ENCODE results near the gene SERPIND1.

SERPIND1 gene

DNA sequence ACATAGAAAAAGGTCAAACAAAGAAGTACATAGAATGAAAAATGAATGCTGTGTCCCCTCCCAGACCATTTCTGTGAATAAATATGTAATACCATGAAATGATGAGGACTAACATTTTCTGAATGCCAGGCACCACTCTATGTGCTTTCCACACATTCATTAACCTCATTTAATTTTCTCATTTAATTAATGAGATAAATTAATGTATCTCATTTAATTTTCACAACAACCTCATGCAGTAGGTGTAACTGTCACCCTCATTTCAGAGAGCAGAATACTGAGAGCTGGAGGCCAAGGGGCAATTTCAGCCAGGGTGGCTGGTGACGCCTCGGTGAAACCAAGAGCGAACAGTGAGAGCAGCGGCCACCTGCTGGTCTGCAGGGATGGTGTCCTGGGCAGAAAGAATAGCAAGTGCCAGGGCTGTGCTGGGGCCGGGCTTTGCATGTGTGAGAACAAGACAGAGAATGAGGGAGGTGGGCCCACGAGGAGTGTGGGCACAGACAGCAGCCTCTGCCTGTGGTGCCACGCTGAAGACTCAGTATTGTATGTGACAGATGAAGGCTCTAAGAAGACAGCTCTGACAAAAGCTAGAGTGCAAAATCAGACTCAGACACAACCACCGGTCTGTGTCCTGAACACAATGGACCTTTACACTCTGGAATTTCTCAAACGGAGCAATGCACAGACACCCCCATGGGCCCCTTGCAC, 1.8 kb upstream of the SERPIND1 start:
- no peak for DNase-seq (ENCODE audit: low read depth)

DNA sequence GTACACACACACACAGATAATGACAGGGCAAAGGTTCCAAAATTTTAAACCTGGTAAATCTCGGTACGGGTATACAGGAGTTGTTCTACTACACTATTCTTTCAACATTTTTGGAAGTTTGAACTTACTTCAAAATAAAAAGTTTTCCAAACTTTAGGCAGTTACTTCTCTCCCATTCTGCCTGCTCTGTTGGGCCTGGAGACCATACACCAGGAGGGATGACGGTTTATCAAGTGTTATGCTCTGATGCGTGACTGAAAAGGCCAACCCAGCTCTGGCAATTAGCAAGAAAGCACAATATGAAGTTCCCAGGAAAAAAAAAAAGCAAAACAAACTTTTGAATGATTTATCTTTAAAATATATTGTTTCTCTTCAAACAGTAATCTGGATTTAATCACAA, 969 bp downstream of the SERPIND1 start:
- DNase-seq (ENCODE audit: low read depth) = no peak

DNA sequence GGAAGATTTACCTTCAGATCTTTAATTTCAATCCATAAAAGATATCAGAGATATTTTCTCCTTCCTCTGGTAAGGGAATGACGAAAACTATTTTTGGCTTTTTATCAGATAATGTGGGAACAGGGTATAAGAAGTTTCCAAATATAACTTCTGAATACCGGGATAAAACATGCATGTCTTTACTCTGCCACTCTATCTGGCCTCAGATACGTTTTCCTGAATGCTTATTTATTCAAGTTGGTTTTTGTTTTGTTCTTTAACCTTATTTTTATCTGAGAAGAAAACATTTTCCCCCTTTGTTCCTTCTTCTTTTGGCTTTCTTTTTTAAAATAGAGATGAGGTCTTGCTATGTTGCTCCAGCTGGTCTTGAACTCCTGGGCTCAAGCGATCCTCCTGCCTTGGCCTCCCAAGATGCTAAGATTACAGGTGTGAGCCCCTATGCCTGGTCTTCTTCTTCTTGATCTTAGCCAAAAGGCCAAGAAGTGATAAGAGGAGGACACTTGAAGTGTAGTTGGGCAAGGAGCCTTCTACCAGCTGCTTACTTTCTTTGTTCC, 1.5 kb downstream of the SERPIND1 start:
- no peak for DNase-seq (ENCODE audit: low read depth)

DNA sequence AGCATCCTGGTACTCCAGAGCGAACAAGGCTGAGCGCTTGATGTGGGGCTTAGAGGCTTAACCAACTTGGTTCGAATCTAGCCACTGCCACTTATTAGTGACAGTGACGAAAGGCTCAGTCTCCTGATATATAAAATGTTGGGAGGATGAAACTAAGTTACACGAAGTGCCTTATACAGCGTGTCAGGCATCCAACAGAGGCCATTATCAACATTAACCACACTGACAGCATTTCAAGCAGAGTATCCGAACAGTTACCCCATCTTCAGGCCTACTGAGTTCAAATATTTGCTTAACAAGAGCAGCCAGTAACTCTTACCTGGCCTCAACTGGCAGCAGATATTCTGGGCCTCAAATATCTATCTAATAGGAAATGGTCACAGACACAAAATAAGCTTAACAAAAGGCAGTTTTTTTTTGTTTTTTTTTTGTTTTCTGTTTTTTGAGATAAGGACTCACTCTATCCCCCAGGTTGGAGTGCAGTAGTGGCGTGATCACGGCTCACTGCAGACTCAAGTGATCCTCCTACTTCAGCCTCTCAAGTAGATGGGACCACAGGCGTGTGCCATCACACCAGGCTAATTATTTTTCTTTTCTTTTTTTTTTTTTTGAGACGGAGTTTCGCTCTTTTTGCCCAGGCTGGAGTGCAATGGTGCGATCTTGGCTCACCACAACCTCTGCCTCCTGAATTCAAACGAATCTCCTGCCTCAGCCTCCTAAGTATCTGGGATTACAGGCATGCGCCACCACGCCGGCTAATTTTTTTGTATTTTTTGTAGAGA, 2.9 kb downstream of the SERPIND1 start:
- DNase-seq (ENCODE audit: low read depth) = no peak

DNA sequence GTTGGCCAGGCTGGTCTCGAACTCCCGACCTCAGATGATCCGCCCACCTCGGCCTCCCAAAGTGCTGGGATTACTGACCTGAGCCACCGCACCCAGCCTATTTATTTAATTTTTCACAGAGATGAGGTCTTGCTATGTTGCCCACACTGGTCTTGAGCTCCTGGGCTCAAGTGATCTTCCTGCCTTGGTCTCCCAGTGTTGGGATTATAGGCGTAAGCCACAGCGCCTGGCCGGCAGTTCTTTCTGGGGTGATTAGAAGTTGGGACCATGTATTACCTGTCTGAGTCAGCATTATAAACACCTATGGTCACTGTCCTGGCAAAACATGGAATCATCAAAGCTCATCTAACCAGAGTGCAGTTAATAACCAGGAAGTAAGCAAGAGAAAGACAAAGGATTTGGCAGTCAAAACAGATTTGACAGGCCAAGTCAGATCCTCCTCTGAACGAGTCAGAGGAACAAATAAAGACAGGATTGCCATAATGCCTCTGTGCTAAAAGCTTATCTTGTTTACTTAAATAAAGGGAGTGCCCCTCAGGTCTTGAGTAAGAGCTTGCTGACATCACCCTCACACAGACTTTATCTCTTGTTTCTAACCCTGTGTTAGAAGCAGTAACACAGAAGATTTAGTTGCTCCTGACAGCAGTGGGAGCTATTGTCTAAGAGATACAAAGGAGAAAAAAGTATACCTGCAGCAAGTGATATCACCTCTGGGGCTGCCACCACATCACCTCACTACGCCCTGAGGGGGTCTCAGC, 3.7 kb downstream of the SERPIND1 start:
- no peak for DNase-seq (ENCODE audit: low read depth)

DNA sequence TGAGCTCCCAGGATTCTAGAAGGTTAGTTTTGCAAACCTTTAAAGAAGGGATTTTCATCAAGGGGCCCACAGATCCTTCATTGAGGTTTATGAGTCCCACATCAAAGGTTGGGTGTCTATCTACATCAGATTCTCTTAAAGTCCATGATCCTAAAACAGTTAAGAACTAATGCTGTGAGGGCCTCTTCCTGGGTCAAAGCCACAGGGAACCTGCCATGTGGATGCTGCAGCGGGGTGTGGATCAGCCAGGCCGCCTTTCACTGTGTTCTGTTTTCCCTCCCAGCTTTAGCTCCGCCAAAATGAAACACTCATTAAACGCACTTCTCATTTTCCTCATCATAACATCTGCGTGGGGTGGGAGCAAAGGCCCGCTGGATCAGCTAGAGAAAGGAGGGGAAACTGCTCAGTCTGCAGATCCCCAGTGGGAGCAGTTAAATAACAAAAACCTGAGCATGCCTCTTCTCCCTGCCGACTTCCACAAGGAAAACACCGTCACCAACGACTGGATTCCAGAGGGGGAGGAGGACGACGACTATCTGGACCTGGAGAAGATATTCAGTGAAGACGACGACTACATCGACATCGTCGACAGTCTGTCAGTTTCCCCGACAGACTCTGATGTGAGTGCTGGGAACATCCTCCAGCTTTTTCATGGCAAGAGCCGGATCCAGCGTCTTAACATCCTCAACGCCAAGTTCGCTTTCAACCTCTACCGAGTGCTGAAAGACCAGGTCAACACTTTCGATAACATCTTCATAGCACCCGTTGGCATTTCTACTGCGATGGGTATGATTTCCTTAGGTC, 5.3 kb downstream of the SERPIND1 start:
- no peak for DNase-seq (ENCODE audit: low read depth)

DNA sequence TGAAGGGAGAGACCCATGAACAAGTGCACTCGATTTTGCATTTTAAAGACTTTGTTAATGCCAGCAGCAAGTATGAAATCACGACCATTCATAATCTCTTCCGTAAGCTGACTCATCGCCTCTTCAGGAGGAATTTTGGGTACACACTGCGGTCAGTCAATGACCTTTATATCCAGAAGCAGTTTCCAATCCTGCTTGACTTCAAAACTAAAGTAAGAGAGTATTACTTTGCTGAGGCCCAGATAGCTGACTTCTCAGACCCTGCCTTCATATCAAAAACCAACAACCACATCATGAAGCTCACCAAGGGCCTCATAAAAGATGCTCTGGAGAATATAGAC, 5.9 kb downstream of the SERPIND1 start:
- no peak for DNase-seq (ENCODE audit: low read depth)

DNA sequence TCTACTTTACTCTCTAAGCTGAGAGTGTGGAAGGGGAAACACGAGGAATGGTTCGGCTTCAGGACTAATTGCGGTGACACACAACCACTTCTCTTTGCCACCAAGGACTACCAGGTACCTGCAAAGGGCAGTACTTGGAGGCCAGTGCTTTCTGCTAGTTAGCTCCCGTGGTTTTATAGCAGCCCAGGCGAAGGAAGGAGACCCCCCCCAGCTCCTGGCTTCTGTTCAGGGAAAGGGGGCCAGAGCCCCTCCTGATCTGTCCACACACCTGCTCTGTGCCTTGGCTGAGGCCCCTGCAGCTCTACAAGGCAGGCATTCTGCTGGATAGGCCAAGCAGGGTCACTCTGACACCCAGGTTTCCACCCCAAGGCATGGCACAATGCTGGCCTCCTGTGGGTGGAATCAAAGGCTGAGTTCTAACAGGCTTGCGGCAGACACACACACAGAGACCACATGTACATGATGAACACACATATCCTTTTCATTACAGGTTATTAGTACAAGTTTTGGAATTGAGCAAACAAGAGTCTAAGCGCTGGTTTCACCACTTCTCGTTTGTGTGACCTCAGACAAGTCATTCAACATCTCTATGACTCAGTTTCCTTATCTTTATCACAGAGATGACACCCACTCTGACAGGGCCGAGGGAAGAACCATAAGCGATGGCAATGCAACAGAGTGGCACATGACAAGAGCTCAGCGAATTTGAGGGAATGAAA, 7.5 kb downstream of the SERPIND1 start:
- DNase-seq (ENCODE audit: low read depth) = no peak

DNA sequence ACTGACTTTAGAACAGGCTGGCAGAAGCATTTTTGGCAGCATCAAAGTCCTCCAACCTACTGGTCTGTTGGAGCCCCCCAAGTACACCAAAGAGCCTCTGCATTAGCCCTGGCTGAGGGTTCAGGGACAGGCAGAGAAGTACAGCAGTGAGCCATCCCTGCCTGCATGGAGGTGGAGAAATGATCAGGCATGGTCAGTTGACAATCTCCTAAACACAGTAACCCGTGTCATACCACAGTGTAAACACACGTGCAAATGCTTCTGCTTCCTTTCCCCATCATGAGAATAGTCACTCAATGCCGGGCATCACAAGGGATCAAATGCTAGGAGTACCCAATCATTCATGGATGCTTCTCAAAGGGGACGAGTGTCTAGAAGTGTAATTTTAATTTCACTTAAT, 8.2 kb downstream of the SERPIND1 start:
- DNase-seq (ENCODE audit: low read depth) = no peak

DNA sequence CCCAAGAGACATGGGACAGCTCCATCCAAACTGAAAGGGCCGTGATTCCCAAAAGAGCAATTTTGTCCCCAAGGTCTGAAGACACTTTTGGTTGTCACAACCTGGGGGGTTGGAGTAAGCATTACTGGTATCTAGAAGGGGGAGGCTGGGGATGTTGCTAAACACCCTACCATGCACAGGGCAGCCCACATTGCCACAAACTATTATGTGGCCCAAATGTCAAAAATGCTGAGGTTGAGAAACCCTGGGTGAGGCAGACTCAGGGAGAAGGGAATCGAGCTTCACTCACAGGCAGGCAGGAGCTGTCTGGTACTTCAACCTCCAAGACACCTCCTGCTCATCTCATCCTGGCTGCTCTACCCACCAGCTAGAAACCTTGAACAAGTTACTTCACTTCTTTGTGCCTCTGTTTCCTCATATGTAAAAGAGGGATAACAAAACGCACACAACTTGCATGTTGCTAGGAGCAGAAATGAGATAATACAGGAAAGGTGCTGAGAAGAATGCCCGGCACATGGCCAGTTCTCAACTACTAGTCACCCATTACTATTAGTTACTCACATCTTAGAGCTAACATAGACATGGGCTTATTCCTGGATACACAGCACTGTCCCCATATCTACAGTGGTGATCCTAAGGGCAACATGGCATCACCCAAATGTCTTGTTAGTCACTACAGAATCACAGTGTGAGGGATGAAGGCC, 8.8 kb downstream of the SERPIND1 start:
- no peak for DNase-seq (ENCODE audit: low read depth)

DNA sequence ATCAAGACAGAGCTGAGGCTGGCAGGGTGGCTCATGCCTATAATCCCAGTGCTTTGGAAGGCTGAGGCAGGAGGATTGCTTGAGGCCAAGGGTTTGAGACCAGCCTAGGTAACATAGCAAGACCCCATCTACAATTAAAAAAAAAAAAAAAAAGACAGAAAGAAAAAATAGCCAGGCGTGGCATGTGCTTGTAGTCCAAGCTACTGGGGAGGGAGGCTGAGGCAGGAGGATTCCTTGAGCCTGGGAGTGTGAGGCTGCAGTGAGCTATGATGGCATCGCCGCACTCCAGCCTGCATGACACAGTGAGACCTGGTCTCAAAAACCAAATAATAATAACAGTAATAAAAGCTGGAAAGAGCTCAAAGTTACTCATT, 9.4 kb downstream of the SERPIND1 start:
- DNase-seq (ENCODE audit: low read depth) = no peak

DNA sequence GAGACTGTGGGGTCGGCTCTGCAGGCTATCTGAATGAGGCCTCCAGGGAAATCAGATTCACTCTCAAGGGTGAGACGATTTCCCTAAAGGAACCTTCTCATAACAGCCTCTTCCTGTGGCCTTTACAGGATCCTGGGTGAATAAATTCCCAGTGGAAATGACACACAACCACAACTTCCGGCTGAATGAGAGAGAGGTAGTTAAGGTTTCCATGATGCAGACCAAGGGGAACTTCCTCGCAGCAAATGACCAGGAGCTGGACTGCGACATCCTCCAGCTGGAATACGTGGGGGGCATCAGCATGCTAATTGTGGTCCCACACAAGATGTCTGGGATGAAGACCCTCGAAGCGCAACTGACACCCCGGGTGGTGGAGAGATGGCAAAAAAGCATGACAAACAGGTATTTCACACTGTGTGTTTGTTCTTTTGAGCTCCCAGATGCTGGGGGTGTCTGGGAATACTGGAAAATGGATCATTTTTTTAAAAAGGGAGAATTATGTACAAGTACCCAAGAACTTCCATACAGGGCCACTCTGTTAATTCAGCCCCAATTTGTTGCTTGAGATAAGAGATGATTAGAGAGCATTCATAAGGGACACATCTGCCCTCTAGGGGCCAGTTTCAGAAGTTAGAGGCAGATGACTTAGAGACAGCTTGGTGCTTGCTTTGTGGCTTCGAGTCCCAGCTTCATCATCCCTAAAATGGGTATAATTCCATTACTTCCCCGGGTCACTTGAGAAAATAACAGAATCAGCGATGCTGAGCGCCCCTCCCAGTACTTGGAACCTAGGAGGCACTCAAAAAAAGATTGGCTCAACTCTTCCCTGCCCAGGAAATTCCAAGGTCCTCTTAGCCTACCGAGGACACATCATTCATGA, 10.2 kb downstream of the SERPIND1 start:
- DNase-seq (ENCODE audit: low read depth) = peak; percentile 14

DNA sequence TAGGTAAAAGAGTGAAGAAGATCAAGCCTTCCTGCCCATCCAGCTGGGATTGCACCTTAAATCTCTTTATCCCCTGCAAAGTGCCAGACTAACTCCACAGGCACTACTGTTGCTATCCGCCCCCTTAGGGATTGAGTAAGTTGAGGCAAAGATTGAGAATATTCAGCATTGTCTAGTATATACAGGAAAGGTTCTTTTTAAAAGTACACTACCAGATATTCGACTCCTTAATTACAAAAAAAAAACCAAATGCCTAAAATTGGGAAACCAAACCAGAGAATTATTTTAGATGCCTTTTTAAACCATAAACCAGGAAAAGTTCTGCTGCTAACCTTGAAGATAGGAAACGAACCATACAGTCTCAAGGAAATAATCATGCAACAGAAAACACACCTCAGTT, 11.5 kb downstream of the SERPIND1 start:
- DNase-seq (ENCODE audit: low read depth) = no peak

DNA sequence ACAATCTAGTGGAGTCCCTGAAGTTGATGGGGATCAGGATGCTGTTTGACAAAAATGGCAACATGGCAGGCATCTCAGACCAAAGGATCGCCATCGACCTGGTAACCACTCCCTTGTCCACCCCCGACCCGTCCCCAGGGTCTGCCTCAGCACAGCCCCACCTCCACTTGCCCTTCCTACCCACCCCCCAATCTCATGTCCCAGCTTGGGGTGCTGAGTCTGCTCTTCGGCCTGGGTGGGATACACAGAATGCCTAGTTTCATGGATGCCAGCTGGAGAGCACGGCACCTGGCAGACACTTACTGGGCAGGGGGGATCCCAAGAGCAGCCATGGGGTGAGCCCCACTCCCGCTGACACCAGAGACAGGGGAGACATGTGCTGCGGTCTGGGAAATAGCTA, 12.1 kb downstream of the SERPIND1 start:
- no peak for DNase-seq (ENCODE audit: low read depth)

DNA sequence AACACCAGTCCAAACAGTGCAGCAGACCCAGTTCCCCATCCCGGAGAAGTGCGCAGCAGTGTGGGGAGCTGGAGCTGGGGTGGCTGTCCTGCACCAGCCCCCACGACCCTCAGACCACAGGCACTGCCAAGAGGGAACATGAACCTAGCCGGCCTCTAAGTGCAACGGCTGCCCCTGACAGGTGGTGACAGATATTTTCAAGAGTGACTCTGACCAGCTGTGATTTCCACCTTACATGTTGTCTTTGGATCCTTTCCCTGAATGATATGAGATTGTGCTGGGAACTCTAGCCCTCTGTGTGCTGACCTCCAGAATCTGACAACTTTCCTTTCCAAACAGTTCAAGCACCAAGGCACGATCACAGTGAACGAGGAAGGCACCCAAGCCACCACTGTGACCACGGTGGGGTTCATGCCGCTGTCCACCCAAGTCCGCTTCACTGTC, 12.6 kb downstream of the SERPIND1 start:
- no peak for DNase-seq (ENCODE audit: low read depth)

DNA sequence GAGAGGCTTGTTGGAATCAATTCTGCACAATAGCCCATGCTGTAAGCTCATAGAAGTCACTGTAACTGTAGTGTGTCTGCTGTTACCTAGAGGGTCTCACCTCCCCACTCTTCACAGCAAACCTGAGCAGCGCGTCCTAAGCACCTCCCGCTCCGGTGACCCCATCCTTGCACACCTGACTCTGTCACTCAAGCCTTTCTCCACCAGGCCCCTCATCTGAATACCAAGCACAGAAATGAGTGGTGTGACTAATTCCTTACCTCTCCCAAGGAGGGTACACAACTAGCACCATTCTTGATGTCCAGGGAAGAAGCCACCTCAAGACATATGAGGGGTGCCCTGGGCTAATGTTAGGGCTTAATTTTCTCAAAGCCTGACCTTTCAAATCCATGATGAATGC, 13.3 kb downstream of the SERPIND1 start:
- no peak for DNase-seq (ENCODE audit: low read depth)

DNA sequence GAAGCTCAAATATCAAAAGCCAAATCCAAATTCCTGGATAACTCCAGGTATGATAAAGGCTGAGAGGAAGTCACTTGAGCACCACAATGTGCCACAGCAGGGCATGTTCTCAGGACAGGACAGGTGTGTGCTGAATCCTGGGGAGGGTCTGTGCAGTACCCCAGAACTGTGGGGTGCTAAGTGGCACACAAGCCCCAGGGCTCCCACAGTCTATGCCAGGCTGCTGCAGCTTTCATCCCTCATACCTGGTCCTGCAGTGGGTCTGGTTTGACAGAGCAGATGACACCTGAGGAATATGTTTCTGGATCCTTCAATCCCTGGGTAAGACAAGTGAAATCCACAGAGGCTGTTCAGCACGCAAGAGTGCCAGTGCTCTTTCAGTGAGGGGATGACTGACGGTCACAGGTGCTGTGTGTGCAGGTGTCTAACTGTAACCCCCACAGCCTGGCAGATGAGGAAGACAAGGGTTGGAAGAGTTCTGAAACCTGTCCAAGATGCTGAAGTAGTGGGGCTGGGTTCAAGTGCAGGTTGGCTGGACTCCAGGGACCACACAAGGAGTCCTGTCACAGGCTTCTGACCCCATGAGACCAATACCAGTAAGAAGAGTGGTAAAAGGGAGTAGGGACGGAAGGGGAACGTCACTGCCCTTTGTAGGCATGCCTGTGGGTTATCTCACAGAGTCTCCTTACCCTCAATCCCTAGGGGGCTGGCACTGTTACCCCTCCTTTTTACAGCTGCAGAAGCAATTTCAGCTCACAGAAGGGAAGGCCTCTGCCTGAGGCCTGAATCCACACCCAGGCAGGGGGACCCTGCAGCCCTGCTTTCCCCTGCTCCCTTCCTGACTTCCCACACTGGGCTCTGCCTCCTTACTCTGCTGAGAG, 14.1 kb downstream of the SERPIND1 start:
- DNase-seq (ENCODE audit: low read depth) = no peak

DNA sequence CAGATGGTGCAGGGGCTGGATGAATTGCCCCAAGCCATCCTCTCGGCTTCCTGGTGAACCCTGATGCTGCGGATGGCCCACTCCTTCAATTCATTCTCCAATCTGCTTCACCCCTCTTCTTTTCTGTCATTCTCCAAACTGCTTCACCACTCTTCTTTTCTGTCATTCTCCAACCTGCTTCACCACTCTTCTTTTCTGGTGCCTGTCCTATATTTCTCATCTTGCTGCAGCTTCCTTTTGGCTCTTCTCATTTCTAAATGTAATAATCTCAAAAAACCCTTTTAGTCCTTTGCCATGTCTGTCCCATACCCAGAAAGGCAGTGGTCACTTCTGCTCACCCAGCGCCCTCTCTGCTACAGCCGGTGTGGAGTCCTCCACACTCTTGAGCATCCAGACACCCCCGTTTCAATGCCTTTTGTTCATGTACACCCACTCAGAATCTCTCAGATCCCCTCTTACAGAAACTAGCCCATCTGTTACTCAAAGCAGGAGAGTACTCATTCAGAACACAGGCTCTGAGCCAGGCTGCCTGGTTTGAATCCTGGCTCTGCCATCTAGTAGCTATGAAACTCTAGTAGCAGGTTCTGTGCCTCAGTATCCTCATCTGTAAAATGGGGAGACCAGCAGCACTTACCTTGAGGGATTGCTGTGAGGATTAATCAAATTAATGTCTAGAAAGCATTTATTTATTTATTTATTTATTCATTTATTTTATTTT, 14.9 kb downstream of the SERPIND1 start:
- no peak for DNase-seq (ENCODE audit: low read depth)

All from activated gamma-delta T cell treated with anti-CD3 and anti-CD28 coated beads, Interleukin-2, amount 50 U/mL, for 16 hours (primary cell).